ENCODE data around the gene CHAD.
"Not testable (repeated sequence)": the region's sequence is repeated elsewhere in the genome, so short reads cannot be mapped to it uniquely, and the experiment has no call there.

The CHAD gene

GRCh38 chr17:50420419-50421112, 48.1 kb downstream of the CHAD start:
- Histone ChIP-seq H3K27me3 (ENCODE audit: insufficient read depth, low read length) (no peaks in the 10 kb centered on the region), H3K4me1 (ENCODE audit: control insufficient read depth in 1 of 2, insufficient read depth in 2 of 2, low read length in 2 of 2) (peaks cover 20% of the 10 kb centered on the region in 2 experiments), H3K9ac (ENCODE audit: low read length) (no peak overlapping the region), H2BK5ac (ENCODE audit: low read depth, low read length, poor library complexity) (no peak overlapping the region), H3K27ac (ENCODE audit: low read depth, low read length) (no peak overlapping the region), H3K79me1 (ENCODE audit: low read length) (peaks cover 14% of the 10 kb centered on the region), H3K14ac (ENCODE audit: low read length) (no peak overlapping the region), H3K79me2 (ENCODE audit: control insufficient read depth, insufficient read depth, low read length, poor library complexity) (peaks cover 3% of the 10 kb centered on the region), H3K18ac (ENCODE audit: low read length) (no peak overlapping the region), H2BK12ac (ENCODE audit: low read length) (no peak overlapping the region), H3K4me2 (ENCODE audit: low read length) (no peak overlapping the region), H4K8ac (ENCODE audit: low read depth, low read length) (no peak overlapping the region), H3K36me3 (ENCODE audit: control insufficient read depth in 1 of 2, insufficient read depth in 2 of 2, low read length in 2 of 2) (no peaks in the 10 kb centered on the region), H2AFZ (ENCODE audit: insufficient read depth, low read length, poor library complexity) (no peak overlapping the region), H4K12ac (ENCODE audit: low read depth, low read length) (no peak overlapping the region), H3K23ac (ENCODE audit: low read length) (no peak overlapping the region), H3K4ac (ENCODE audit: low read depth, low read length) (no peak overlapping the region), H3K4me3 (ENCODE audit: low read depth, low read length) (no peak overlapping the region), H2AK5ac (ENCODE audit: low read length) (no peak overlapping the region), H4K91ac (ENCODE audit: low read depth, low read length) (no peak overlapping the region), H2BK120ac (ENCODE audit: insufficient read depth, low read length, poor library complexity) (no peak overlapping the region), H3K9me3 (ENCODE audit: insufficient read depth, low read depth, low read length) (no peaks in the 10 kb centered on the region)
- no CpG with 5 or more reads among the region's 6 CpGs for WGBS (ENCODE audit: extremely low coverage, insufficient coverage, insufficient read length)
- DNase-seq = no peak

- H3K18ac ChIP-seq (ENCODE audit: low read length); H2BK5ac ChIP-seq (ENCODE audit: low read depth, low read length, poor library complexity); DNase-seq; H2BK120ac ChIP-seq (ENCODE audit: insufficient read depth, low read length, poor library complexity); H3K4ac ChIP-seq (ENCODE audit: low read depth, low read length); H3K14ac ChIP-seq (ENCODE audit: low read length); H3K4me2 ChIP-seq (ENCODE audit: low read length); H2AK5ac ChIP-seq (ENCODE audit: low read length); H3K4me1 ChIP-seq (ENCODE audit: control insufficient read depth in 1 of 2, insufficient read depth in 2 of 2, low read length in 2 of 2); H3K36me3 ChIP-seq (ENCODE audit: control insufficient read depth in 1 of 2, insufficient read depth in 2 of 2, low read length in 2 of 2); H3K9me3 ChIP-seq (ENCODE audit: insufficient read depth, low read depth, low read length); H2BK12ac ChIP-seq (ENCODE audit: low read length); H3K9ac ChIP-seq (ENCODE audit: low read length); H4K12ac ChIP-seq (ENCODE audit: low read depth, low read length); H3K23ac ChIP-seq (ENCODE audit: low read length); H3K27ac ChIP-seq (ENCODE audit: low read depth, low read length); H3K4me3 ChIP-seq (ENCODE audit: low read depth, low read length); H3K79me2 ChIP-seq (ENCODE audit: control insufficient read depth, insufficient read depth, low read length, poor library complexity); H2AFZ ChIP-seq (ENCODE audit: insufficient read depth, low read length, poor library complexity); H4K8ac ChIP-seq (ENCODE audit: low read depth, low read length); H3K79me1 ChIP-seq (ENCODE audit: low read length); H3K27me3 ChIP-seq (ENCODE audit: insufficient read depth, low read length); H4K91ac ChIP-seq (ENCODE audit: low read depth, low read length): not testable (repeated sequence)
- WGBS (ENCODE audit: extremely low coverage, insufficient coverage, insufficient read length) = no CpG with 5 or more reads among the region's 10 CpGs
These were observed 49.1 kb downstream of the CHAD start for GRCh38 chr17:50419577-50419976.

- no peak overlapping the region for H2BK5ac ChIP-seq (ENCODE audit: low read depth, low read length, poor library complexity)
- H4K8ac ChIP-seq (ENCODE audit: low read depth, low read length) = no peak overlapping the region
- H3K27me3 ChIP-seq (ENCODE audit: insufficient read depth, low read length) = no peaks in the 10 kb centered on the region
- no peak for DNase-seq
- no peak overlapping the region for H3K23ac ChIP-seq (ENCODE audit: low read length)
- no peaks in the 10 kb centered on the region for H3K4me1 ChIP-seq (ENCODE audit: control insufficient read depth in 1 of 2, insufficient read depth in 2 of 2, low read length in 2 of 2)
- H3K4me3 ChIP-seq (ENCODE audit: low read depth, low read length) = no peak overlapping the region
- no peak overlapping the region for H3K14ac ChIP-seq (ENCODE audit: low read length)
- no peak overlapping the region for H2AFZ ChIP-seq (ENCODE audit: insufficient read depth, low read length, poor library complexity)
- WGBS (ENCODE audit: extremely low coverage, insufficient coverage, insufficient read length) = no CpG with 5 or more reads among the region's 3 CpGs
- no peaks in the 10 kb centered on the region for H3K9me3 ChIP-seq (ENCODE audit: insufficient read depth, low read depth, low read length)
- H4K12ac ChIP-seq (ENCODE audit: low read depth, low read length) = no peak overlapping the region
- no peak overlapping the region for H4K91ac ChIP-seq (ENCODE audit: low read depth, low read length)
- no peaks in the 10 kb centered on the region for H3K79me2 ChIP-seq (ENCODE audit: control insufficient read depth, insufficient read depth, low read length, poor library complexity)
- no peak overlapping the region for H3K9ac ChIP-seq (ENCODE audit: low read length)
- no peak overlapping the region for H3K27ac ChIP-seq (ENCODE audit: low read depth, low read length)
- no peak overlapping the region for H3K18ac ChIP-seq (ENCODE audit: low read length)
- H2BK12ac ChIP-seq (ENCODE audit: low read length) = no peak overlapping the region
- H2AK5ac ChIP-seq (ENCODE audit: low read length) = no peak overlapping the region
- no peaks in the 10 kb centered on the region for H3K36me3 ChIP-seq (ENCODE audit: control insufficient read depth in 1 of 2, insufficient read depth in 2 of 2, low read length in 2 of 2)
- H2BK120ac ChIP-seq (ENCODE audit: insufficient read depth, low read length, poor library complexity) = no peak overlapping the region
- no peaks in the 10 kb centered on the region for H3K79me1 ChIP-seq (ENCODE audit: low read length)
- H3K4me2 ChIP-seq (ENCODE audit: low read length) = no peak overlapping the region
- H3K4ac ChIP-seq (ENCODE audit: low read depth, low read length) = no peak overlapping the region
These were observed 53.9 kb downstream of the CHAD start for GRCh38 chr17:50414808-50415207.

Data from trophoblast cell (in vitro differentiated cells and primary cell).